HG03520 (cell line): ENCODE data around the gene TTLL4.

Experiments
- ATAC-seq: cut with Tn5 transposase; IDR thresholded peaks from one replicate; pipeline ENCODE4 v1.9.1; 2021; ENCODE audit warnings: mild to moderate bottlenecking, moderate library complexity; ENCODE audit not compliant: unreplicated experiment

The TTLL4 gene

GRCh38 chr2:218781691-218782527 lies 71.3 kb downstream of the TTLL4 start, which contains the start of gene CYP27A1:
Gene CYP27A1 (plus strand): TSS chr2:218782147. CDS start chr2:218782183, 36 bp downstream.
- no peak for ATAC-seq

DNA sequence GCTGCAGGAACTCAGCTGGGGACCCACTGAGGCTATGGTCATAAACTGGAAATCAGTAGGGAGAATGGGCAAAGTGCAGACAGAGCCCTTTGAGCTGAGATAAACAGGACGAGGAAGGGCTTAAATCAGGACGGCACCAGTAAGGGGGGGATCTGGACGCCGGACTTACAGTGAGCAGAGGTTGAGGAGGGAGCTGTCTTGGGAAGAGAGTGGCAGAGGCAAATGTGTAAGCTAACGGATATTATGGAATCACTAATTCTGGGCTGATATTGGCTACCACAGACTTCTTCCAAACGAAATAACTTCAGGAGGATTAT lies 71.9 kb downstream of the TTLL4 start:
- no peak for ATAC-seq

- no peak for ATAC-seq
Measured at GRCh38 chr2:218783688-218784087, 73.1 kb downstream of the TTLL4 start.

DNA sequence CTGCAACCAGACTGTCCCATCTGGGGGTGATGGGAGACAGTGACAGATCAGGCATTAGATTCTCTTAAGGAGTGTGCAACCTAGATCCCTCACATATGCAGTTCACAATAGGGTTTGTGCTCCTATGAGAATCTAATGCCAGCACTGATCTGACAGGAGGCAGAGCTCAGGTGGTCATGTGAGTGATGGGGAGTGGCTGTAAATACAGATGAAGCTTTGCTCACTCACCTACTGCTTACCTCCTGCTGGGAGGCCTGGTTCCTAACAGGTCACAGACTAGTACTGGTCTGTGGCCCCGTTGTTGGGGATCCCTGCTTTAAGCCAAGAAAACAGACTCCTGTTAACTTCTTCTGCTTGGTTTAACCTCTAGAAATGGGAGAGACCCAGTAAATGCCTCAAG lies 74.5 kb downstream of the TTLL4 start:
- ATAC-seq = no peak

GRCh38 chr2:218786133-218786532 lies 75.5 kb downstream of the TTLL4 start:
- ATAC-seq = no peak

GRCh38 chr2:218788529-218789255 lies 78.1 kb downstream of the TTLL4 start:
- ATAC-seq = no peak

DNA sequence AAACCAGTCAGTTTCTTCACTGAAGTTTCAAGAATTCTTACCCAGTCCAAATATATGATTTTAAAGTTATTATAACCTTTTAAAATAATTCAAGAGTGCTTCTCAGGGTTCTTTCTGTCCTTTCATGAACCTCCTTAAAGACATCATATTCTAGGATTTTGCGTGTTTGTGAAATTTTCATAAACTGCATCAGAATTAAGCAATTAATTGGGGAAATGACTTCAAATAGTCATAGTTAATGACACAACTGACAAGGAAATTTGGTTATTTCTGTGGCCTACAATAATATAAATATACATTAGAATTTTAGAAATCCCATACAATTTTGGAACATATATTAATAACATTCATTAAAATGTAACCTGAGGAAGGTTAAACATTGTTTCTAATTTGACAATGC lies 81.8 kb downstream of the TTLL4 start:
- no peak for ATAC-seq

GRCh38 chr2:218796691-218797090 lies 86.1 kb downstream of the TTLL4 start:
- ATAC-seq = no peak

DNA sequence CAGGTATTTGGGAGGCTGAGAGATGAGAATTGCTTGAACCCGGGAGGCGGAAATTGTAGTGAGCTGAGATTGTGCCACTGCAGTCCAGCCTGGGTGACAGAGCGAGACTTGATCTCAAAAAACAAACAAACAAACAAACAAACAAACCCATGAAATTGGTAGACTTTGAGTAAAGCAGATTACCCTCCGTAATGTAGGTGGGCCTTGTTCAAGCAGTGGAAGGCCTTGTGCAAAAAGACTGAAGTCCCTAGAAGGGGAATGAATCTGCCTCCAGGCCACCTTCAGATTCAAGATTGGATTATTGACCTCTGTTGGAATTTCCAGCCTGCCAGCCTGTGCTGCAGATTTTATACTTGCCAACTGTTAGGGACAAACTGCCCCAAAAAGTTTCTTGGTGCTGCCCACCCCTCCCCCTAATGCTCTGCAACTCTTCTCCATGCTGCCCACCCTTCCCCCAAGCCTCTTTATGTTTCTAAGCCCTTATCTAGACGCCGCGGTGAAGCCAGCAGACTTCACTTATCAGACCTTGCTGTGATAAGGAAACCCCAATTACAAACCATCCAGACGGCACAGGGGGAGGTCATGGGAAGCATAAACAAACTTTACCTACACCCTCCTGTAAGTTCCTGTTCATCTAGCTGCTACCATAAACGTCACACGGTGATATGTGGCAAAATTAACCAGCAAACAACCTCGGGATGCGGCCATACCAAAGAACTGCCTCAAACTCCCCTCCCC lies 88.3 kb downstream of the TTLL4 start:
- ATAC-seq = no peak

DNA sequence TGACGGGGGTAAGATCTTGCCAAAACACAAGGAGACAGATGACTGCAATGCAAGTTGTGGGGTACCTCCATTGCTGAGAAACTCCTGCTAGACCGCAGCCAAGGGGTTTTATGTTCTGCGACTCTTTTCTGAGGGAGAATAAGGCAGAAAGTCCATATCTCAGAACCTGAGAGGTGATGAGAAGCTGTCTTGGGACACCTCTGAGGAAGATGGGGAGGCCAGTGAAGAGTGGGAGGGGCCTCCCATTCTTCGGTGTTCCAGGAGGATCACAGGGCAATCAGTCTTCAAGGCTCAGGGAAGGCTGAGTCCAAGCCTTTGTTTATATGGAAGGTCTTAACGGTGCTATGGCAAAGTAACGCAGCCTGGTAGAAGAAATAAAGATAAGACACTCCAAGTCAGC lies 89.4 kb downstream of the TTLL4 start:
- no peak for ATAC-seq

DNA sequence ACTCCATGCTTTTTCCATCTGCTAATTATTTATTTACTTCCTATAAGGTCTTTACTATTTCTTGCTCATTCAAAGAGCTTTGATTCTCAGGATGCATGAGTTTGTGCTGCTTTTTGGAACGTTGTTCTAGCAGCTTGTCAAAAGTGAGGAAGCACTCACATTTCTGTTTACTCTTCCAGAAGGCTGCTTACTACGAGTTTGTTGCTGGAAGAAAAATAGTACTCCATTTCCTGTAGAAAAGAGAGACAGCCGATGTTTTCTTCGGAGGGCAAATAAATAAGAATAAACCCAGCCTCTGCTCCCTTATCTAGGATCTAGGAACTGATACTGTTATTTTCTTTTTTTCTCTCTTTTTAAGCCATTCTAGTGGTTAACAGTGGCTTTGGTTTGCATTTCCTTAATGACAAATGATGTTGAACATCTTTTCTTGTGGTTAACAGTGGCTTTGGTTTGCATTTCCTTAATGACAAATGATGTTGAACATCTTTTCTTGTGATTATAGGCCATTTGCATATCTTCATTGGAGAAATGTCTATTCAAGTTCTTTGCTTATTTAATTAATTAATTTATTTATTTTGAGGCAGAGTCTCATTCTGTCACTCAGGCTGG lies 91.9 kb downstream of the TTLL4 start:
- ATAC-seq = no peak

GRCh38 chr2:218804817-218805216 lies 94.2 kb downstream of the TTLL4 start:
- ATAC-seq = no peak
